GM19468 (cell line): Measurements from ENCODE around the gene HERC6.
"Not testable (repeated sequence)": the region's sequence is repeated elsewhere in the genome, so short reads cannot be mapped to it uniquely, and the experiment has no call there.

Experiments
- ATAC-seq: cut with Tn5 transposase; IDR thresholded peaks from one replicate; pipeline ENCODE4 v1.9.1; 2021; ENCODE audit warnings: mild to moderate bottlenecking, moderate library complexity, moderate number of reproducible peaks; ENCODE audit not compliant: unreplicated experiment; ENCODE audit errors: extremely low read depth

The HERC6 gene

GRCh38 chr4:88442689-88443191 lies 64.1 kb downstream of the HERC6 start:
- ATAC-seq, result no peak

- no peak for ATAC-seq
Observed at GRCh38 chr4:88443486-88443885, 64.8 kb downstream of the HERC6 start.

GRCh38 chr4:88445252-88445651 lies 66.6 kb downstream of the HERC6 start:
- no peak for ATAC-seq

GRCh38 chr4:88446124-88446523 lies 67.5 kb downstream of the HERC6 start:
- no peak for ATAC-seq

- no peak for ATAC-seq
Observed at GRCh38 chr4:88447371-88448095, 68.9 kb downstream of the HERC6 start.

- not testable (repeated sequence) for ATAC-seq
Observed at GRCh38 chr4:88448211-88448765, 69.6 kb downstream of the HERC6 start.

GRCh38 chr4:88448889-88449288 lies 70.2 kb downstream of the HERC6 start:
- no peak for ATAC-seq

DNA sequence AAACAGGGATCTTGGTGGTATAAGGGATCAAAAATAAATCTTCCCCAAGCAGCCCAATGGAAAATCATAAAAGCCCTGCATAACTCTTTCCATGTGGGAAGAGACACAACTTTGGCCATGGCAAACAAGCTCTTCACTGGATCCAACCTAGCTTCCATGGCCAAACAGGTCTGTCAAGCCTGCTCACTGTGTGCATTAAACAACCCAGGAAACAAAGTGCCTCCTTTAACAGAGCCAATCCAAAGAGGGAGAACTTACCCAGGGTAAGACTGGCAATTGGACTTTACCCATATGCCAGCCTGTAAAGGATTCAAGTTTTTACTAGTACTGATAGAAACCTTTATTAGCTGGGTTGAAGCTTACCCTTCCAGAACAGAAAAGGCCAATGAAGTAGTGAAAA lies 70.6 kb downstream of the HERC6 start:
- ATAC-seq, result no peak

DNA sequence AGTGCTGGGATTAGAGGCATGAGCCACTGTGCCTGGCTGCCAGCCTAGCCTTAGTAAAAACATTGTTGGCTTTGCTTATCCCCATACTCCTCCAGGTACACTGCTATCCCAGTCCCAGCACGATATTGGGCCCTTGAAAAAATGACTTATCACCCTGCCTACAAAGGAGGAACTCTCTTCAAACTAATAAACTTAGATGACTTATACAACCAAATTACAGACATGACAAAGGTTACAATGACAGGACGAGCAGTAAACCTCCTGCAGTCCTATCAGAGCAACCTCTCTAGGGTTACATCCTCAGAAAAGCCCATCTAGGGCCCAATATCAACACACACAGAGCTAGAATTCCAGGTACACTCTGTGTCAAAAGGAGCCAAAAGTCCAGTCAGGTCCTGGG lies 72.6 kb downstream of the HERC6 start:
- no peak for ATAC-seq

DNA sequence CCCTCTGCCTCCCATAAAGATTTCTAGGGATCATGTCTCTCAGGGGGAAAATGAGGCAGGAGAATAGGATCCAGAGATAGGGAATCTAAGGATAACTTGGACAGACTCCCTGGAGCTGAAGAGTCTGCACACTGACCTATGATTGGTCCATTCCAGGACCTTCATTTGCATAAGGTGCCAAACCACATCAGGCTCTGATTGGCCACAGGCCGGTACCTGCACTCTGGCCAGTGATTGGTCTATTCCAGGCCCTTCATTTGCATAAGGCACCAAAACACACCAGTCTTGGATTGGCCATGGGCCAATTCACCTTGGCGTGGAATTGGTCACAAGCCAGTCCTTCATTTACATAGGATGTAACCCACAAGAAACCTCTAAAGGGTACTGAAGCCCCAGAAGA lies 74.3 kb downstream of the HERC6 start:
- ATAC-seq, result no peak

DNA sequence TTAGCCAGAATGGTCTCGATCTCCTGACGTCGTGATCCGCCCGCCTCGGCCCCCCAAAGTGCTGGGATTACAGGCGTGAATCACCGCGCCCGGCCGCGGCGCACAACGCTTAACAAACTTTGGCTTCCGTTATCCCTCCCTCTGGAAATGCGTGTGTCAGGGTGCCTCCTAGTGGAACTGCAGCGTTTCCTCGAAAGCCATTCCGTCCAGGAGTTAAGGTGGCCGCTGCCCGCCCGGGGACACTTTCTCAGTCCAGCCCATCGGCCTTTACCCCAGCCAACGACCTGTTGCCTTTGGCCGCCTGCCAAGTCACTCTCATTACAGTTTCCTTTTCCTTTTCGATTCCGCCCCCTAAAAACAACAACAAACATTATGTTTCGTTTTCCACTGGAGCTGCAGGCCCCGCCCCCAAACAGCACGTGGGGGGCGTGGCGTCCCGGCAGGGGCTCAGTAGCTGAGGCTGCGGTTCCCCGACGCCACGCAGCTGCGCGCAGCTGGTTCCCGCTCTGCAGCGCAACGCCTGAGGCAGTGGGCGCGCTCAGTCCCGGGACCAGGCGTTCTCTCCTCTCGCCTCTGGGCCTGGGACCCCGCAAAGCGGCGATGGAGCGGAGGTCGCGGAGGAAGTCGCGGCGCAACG lies 78.1 kb downstream of the HERC6 start, which contains the start of gene HERC5:
HERC5 (plus strand) TSS at position 450 of the 637 bp plus-strand sequence; CDS start at position 601, 151 bp downstream.
- peak; percentile 90 for ATAC-seq

DNA sequence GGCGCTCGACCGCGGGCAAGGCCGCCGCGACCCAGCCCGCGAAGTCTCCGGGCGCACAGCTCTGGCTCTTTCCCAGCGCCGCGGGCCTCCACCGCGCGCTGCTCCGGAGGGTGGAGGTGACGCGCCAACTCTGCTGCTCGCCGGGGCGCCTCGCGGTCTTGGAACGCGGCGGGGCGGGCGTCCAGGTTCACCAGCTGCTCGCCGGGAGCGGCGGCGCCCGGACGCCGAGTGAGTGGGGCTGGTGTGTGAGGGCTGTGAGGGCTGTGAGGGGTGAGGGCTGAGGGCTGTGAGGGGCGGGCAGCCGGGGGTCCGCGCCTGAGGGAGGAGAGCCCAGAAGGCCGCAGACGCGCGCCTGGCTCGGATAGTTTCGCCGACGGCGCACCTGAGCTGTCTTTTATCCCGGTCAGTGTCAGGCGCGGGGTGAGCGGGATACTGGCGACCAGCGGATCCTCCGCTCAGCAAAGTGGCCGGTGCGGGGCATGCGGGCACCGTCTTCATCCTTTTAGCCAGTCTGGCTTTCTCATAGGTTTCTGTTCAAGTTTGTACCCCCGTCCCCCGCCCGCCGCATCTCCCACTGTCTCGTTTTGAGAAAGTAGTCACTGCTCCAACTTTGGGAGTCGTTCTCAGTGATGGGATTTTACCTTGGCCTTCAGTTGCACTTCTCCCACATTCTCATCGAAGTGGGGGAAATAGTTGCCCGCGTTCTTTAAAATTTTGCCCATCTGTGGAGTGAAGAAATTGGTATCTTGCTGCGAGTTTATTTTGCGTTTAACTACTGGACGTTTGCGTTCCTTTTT lies 78.9 kb downstream of the HERC6 start:
- ATAC-seq, result peak; percentile 10

DNA sequence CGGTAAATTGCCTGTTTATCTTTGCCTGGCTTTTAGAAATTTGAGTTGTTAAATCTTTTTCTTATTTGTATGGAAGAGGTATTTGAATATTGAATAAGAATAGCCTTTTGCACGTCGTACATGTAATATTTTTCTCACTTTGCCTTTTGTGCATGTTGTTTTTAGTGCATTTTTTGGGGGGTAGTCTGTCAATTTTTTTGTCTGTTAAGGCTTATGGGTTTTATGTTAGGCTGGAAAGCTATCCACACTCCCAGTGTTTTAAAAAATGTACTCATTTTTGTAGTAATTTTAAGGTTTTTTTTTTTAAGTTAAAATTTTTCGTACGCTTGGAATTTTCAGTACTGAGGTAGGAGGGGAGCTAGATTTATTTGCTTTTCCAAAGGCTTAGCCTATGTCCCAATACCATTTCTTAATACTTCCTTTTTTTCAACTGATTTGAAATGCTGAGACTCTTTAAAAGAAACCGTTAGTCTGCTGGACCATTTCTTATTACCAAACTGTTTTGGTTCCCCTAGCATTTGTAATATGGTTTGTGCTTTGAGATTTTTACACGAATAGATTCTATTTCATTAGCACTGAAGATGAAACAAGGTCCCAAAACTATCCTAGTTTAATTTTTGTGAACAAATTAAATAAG lies 79.6 kb downstream of the HERC6 start:
- no peak for ATAC-seq

- ATAC-seq, result no peak
Observed at GRCh38 chr4:88465653-88466192, 87.1 kb downstream of the HERC6 start.

DNA sequence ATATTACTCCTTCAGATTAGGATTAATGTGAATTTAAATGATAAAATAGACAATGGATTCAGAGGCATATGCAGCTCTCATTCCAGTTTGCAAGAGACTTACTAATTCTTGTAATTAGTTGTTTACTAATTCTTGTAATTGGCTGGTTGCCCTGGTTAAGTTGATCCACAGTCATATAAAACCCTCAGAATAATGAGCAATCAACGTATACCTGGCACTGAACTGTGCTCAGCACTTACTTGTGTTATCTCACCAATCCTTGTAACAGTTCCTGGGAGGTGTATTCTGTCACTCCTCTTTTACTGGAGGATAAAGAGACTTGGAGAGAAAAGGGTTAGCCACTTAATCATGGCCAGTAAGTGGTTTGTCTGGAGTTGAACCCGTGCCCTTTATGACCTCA lies 88.7 kb downstream of the HERC6 start:
- ATAC-seq, result no peak

- no peak for ATAC-seq
Observed at GRCh38 chr4:88477229-88477860, 98.7 kb downstream of the HERC6 start.

DNA sequence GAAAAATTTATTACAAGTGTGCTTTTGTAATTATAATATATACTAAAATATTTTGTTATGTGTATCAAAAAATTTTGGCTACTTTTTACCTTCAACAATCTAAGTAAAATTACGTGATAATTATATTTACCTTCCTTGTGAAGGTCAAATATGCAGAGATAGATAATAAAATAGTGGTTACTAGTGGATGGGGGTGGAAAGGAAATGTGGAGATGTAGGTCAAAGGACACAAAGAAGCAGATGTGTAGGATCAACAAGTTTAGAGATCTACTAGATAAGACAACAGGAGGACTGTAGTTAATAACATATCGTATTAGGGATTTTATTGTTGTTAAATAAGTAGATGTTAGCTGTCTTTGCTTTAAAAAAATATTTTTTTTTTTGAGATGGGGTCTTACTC lies 99.6 kb downstream of the HERC6 start:
- no peak for ATAC-seq

- ATAC-seq, result no peak
Observed at GRCh38 chr4:88481537-88481936, 102.9 kb downstream of the HERC6 start.

- no peak for ATAC-seq
Observed at GRCh38 chr4:88489100-88489761, 110.6 kb downstream of the HERC6 start.
